Lung microvascular endothelial cell (primary cell): Measurements from ENCODE around the gene RPL36AL. TPM values are rescaled to one million over a fixed set of nuclear protein-coding genes. Genes with fewer than 3 reads are reported as not detected.
"Not testable (repeated sequence)": the region's sequence is repeated elsewhere in the genome, so short reads cannot be mapped to it uniquely, and the experiment has no call there.

Experiments used
- DNase-seq, 2 donors: peaks; one replicate each; pipeline versions ENCODE4 v3.0.0 to v3.0.0-alpha.2; 2010; ENCODE audit warnings: low read depth in 2 of 2
- total RNA-seq: library from RNA; depleted of rRNA; stranded (reverse); fragments of >200 nt; gene quantifications from 2 replicates; pipeline ENCODE4 v1.2.1, GENCODE V29; 2014

Gene RPL36AL
- total RNA-seq, 1 donor from 2014 or later: 248 TPM

DNA sequence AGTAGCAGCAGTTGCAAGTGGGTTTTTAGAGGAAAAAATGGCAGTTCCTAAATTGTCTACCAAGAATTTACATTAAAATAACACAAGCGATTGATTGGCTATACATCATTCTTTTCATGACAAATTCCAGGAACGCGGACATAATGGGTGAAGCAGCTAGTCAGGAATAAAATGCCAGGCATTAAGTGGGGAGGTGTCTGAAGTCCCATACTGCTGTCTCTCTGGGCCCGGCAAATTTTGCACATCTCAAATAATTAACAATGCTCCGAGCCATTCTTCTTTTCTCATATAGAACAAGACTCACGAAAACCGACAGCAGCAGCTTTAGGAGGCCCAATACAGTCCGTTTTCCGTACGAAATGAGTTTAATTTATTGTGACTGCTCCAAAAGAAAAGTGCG is 696 bp downstream of the RPL36AL start:
- no peak for DNase-seq

DNA sequence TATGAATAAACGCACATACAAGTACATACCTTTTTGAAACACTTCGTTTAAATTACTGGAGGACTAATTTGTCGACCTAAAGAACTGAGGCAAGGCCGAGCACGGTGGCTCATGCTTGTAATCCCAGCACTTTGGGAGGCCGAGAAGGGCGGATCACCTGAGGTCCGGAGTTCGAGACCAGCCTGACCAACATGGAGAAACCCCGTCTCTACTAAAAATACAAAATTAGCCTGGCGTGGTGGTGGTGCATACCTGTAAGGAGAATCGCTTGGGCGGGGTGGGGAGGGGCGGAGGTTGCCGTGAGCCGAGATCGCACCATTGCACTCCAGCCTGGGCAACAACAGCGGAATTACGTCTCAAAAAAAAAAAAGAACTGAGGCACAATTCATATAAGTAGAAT is 1.2 kb downstream of the RPL36AL start:
- DNase-seq: not testable (repeated sequence)

DNA sequence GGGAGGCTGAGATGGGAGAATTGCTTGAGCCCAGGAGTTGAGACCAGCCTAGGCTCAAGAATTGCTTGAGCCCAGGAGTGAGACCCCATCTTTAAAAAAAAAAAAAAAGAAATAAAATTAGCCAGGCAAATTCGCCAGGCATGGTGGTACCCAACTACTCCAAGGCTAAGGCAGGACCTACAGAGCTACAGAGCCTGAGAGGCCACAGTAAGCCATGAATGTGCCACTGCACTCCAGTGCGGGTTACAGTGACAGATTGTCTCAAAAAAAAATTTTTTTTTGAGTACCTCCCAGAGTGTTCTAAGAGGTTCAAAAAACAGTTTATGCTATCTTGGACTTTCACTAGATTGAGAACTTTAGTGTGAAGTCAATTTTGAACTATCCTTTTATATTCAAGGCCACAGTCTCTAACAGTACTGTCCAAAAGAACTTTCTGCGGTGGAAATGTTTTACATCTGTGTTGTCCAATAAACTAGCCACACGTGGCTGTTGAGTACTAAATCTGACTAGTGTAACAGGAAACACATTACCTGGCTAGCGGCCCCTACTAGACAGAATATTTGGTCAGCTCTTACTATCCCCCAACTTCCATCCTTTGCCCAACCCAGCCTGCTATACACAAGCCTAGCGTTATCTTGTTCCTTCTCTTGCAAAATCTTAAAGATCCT is 2.4 kb downstream of the RPL36AL start:
- no peak for DNase-seq

DNA sequence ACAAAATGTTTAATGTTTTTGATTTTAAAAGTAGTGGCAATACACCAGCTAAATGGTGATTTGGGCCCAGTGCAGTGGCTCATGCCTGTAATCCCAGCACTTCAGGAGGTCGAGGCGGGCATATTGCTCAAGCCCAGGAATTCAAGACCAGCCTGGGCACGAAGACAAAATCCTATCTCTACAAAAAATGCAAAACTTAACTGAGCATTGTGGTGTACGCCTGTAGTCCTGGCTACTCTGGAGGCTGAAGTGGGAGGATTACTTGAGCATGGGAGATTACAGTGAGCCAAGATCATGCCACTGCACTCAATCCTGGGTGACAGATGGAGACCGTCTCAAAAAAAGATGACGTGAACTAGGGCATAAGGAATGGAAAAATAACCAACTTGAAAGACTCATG is 4.7 kb downstream of the RPL36AL start:
- DNase-seq: no peak

DNA sequence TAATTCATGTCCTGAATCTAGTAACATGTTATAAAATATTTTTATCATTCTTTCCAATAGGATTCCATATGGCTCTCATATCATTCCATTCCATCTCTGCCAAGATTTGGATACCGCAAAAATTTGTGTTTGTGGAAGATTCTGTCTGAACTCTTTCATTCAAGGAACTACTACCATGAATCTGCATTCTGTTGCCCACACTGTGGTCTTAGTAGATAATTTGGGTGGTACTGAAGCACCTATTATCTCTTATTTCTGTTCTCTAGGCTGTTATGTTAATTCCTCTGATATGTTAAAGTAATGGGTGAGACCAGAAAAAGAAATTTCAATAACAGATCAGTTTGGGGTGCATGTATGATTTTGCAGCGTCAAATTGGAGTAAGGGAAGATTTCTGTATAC is 6.2 kb downstream of the RPL36AL start:
- DNase-seq: no peak

DNA sequence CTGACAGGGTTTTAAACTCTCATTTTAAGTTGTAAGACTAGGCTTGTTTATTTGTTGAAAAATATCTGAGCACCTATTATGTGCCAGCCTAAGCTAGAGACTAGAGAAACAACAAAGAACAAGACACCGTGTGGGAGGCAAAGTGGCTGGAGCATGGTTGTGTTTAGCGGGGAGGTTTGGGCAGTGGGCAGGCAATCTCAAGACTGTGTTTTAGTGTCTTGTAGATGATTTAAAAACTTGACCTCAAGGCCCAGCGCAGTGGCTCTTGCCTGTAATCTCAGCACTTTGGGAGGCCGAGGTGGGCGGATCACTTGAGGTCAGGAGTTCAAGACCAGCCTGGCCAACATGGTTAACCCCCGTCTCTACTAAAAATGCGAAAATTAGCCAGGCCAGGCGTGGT is 7.8 kb downstream of the RPL36AL start:
- DNase-seq: no peak

DNA sequence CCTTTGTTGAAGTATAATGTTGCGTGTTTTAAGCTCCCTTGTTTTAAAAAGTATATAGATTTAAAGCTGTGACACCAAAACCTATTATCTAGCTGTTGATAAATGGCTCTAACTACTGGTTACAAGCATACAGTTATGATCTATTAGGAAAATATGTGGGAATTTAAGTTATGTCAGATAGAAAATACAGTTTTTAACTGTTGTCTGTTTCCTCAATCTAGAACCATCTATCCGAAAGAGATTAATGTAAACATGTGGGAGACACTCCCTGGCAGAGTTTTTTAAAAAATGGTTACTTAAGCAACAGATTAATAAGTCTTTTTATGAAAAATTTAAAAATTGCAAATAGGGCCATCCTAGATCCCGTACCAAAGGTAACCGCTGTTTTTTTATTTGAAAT is 8.2 kb downstream of the RPL36AL start:
- DNase-seq: no peak

DNA sequence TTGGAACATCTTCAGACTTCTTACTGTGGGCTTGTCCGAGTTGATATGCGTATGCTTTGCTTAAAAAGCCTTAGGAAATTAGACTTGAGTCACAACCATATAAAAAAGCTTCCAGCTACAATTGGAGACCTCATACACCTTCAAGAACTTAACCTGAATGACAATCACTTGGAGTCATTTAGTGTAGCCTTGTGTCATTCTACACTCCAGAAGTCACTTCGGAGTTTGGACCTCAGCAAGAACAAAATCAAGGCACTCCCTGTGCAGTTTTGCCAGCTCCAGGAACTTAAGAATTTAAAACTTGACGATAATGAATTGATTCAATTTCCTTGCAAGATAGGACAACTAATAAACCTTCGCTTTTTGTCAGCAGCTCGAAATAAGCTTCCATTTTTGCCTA is 12.8 kb downstream of the RPL36AL start:
- no peak for DNase-seq

DNA sequence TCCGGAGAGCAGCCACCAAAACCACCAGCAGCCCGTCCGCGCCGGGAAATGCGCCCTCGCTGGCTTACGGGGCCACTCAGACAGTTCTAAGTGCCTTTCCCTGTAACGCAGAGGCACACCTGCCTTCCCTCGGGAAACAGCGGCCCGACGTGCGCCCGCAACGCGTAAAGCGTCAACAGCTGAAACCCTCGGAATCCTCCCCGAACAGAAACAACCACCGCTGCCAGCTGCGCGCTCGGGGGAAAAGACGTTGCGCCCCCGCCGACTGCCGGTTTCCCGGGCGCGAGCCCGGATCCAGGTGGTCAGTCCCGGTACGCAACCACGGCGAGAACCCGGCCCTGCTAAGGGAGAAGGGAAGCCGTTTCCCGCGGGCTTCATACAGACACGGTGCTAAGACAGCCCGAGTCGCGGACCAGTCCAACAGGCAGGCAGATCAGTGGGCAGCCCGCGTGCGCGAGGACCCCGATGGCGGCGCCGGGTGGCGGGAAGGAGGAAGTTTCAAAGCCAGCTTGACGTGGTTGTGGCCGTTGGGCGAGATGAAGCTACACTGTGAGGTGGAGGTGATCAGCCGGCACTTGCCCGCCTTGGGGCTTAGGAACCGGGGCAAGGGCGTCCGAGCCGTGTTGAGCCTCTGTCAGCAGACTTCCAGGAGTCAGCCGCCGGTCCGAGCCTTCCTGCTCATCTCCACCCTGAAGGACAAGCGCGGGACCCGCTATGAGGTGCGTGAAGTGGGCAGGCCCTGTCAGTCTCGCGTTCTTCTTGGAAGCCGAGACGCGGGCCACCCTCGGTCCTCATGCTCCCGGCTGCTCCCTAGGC is 21.7 kb downstream of the RPL36AL start, which contains the start of gene LRR1:
Gene LRR1, plus strand, starts transcription at position 456 of the 816 bp plus-strand sequence. Its CDS starts 81 bp downstream, at position 537.
- peak; percentile 85 to 90 for DNase-seq

DNA sequence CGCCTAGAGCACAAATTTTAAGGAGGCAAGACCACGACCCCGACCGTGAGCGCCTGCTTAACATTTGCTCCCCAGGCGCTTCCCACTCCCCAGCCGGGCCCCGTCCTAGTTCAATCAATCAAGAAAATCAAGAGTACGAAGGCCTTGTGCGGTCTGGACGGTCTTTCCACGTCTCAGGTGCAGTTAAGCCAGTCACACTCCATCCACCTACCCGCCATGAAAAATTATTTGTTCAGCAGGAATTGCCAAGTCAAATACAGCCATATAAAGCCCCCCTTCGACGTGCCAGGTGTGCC is 22.3 kb downstream of the RPL36AL start:
- DNase-seq: no peak

DNA sequence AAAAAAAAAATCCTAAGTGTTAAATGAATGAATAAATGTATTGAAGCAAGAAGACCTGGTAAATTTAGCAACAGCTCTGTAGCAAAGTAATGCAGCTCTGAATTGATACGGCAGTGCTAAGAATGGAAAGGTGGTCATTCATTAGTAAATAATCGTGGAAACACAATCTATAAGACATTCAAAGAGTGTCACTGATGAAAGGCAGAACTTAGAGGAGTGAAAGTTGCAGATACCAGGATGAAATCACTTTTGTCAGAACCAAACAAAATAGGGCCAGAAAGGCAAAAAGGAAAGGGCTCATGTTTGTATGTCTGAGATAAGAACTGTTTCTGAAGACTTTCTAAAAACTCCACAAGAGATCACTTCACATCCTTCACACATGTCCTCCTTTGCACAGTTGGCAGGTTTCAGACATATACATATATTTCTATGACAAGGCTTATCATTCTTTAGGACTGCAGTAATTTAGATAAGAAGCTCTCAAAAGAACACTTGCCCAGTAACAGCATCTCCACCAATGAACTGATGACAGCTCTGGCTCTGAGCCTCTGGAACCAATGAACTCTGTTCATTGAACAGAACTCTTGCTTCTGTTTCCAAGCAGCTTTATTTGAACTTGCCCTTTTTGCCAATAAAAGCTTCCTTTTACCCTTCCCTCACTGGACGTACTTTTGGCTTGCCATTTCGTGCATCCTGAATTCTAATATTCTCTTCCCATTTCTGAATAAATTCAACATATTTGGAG is 25.9 kb downstream of the RPL36AL start:
- DNase-seq: peak; percentile 42 to 68

DNA sequence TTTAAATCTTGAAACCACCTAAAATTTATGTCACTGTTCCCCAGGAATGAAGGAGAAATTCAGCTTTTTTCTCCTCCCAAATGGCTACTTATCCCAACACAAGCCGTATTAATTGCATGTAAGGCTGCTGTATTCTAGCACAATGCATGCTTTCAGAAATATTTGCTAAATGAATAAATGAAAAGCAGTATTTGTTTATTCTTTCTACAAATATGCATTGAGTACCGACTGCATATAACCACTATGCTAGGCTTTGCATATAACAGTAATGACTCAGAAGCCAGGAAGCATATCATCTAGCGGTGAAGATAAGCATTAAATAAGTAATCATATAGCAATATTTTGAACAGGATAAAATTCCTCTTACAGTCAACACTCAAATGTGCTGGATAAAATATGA is 27.4 kb downstream of the RPL36AL start:
- DNase-seq: no peak

DNA sequence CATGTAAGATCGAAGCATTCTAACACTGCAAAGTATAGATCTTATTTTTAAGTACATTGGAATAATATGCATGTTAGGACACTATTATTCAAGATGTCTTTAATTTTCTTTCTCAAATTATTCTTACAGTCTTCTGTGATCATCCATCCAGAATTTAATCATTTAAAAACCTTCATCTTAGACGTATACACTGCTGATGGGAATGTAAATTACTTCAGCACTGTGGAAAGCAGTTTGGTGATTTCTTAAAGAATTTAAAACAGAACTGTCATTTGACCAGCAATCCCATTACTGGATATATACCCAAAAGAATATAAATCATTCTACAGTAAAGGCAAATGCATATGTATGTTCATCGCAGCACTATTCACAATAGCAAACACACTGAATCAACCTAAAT is 31.0 kb downstream of the RPL36AL start:
- DNase-seq: no peak

DNA sequence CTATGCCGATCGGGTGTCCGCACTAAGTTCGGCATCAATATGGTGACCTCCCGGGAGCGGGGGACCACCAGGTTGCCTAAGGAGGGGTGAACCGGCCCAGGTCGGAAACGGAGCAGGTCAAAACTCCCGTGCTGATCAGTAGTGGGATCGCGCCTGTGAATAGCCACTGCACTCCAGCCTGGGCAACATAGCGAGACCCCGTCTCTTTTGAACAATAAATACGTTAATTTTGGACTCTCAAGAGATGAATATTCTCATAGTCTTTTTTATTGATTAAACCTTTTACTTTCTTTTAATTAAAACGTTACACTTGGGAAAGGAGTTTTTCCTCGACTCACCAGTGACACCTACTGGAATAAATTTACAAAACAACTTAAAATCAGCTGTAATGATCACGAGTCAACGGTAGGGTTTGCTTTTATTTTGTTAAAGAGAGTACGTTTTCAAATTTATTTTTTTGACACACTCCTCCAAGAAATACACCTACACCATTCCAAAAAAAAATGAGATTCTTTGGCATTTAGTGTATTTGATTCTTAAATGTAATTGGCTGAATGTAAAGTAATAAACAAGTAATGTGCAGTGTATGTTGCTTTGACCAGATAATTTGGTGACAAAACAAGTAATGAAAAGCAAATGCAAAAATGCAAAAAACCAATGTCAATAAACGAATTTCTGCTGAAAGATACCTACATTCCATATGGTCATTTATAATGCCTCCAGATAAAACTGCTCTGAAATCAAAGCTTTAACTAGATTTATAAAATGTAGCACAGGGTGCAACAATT is 33.6 kb downstream of the RPL36AL start:
- peak; percentile 77 to 82 for DNase-seq

DNA sequence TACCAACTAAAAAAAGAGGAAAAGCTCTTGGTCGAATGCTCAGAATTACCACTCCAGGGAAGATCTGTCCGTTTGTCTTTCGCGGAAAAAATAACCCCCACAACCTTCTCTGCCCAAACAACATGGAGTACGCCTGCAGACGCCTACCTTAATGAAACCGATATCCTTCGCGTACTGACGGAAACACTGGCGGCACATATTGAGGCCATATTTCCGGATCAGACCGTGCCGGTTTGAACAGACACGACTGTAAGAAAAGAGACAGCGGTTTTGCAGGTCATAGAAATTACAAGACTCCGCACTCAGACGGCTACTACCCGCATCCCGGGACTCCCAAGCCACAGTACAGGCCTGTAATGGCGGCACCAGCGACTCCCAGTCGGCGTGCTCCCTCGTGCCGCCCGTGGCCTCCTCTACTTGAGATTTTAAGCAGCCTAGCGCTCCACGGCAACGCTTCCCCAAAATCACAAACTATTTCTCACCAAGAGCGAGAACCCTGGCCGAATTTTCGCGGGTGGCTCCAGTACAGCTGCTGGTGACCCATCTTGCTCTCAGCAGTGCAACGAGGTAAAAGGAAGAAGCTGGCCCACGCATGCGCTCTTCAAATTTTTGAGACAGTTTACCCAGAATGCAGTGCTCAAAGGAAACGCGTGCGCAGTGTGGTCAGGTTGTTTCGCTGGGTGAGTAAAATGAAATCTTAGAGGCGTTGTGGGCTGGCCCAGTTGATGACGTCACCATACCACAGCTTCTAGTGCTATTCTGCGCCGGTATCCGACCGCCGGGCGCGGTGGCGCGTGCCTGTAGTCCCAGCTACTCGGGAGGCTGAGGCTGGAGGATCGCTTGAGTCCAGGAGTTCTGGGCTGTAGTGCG is 34.4 kb downstream of the RPL36AL start, which contains the start of gene RPS29:
Gene RPS29, minus strand, starts transcription at position 578 of the 870 bp plus-strand sequence. Its CDS starts 34 bp downstream, at position 544.
- DNase-seq: peak; percentile 99 to 100

DNA sequence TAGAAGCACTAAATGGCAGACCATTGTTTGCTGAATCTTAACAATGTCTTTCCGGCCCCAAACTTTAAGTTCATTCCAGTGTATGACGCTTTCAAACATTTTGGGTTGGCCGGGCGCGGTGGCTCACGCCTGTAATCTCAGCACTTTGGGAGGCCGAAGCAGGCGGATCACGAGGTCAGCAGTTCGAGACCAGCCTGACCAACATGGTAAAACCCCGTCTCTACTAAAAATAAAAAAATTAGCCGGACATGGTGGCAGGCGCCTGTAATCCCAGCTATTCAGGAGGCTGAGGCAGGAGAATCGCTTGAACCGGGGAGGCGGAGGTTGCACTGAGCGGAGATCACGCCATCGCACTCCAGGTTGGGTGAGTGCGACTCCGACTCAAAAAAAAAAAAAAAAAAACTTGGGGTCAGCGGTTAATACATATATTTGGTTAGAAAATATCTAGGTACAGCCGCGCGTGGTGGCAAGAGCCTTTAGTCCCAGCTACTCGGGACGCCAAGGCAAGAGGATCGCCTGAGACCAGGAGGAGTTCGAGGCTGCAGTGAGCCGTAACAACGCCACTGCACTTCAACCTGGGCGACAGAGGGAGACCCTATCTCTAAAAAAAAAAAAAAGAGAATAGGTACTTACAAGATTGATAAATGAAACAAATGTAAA is 35.3 kb downstream of the RPL36AL start:
- DNase-seq: peak; percentile 17 to 23

DNA sequence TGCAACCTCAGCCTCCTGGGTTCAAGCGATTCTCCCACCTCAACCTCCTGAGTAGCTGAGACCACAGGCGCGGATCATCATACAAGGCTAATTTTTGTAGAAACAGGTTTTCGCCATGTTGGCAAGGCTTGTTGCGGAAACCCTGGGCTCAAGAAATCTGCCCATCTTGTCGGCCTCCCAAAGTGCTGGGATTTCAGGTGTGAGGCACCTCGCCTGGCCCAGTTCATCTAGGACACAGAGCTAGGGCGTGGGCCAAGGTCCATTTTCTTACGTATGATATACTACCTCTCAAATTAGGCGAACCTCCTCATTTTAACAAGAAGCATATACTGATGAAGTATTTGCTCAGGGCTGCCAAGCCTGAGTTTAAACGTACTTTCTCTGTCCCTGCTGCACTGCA is 36.4 kb downstream of the RPL36AL start:
- no peak for DNase-seq

DNA sequence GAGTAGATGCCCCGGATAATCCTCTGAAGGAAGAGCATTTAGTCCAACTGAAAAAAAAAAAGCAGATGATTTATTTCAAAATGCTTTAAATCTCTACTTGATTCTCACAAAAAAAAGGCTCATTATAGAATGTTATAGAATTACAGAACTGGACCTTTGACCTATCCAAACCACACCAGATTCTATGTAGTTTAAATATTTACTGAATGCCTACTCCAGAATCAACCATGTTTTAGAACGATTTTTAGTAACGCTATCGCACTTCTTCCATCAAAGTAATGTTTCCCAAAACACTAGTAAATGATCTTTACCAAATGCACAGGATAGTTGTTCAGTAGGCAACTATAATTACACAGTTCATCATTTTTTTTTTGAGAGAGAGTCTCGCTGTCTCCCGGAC is 36.8 kb downstream of the RPL36AL start:
- DNase-seq: no peak

DNA sequence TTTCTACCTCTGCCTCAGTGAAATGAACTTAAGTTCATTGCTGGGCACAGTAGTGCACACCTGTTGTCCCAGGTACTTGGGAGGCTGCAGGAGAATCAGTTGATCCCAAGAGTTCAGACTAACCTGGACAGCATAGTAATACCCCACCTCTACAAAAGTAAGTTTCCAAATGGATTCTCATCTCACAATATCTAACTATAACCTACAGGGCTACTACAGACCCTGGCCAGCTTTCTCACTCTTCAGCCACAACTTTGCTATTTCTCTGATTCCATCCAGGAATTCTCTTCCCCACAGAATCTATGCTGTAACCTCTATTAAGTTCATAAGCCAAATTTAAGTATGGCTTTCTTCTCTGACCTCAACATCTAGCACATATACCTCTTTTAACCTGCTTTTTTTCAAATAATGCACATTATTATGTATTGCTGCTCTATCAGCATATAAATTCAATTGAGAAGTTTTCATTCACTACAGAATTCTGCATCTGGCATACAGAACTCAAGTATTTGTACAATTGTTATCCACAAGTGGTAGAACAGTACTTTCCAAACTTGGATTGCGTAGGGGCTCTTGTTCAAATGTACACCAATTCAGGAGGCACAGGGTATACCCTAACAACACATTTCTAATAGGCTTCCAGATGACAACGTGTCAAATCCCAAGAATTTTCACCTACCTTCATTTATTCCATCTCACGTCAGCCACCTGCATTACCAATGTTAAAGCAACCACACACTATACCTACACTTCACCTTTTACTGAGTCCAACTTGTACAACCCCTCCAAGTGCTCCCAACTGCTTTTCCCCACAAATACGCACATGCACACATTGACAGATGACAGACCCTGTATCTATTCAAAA is 38.1 kb downstream of the RPL36AL start:
- DNase-seq: no peak
